Keratinocyte (primary cell): ENCODE measurements around the gene SCYGR2.

Experiments
- EZH2 ChIP-seq: IDR thresholded peaks from one replicate; pipeline ENCODE4 v1.6.1; 2012; ENCODE audit warnings: inconsistent platforms, mild to moderate bottlenecking, low read length, moderate library complexity
- TF ChIP-seq, protein P1 (sequence below), 3 experiments: IDR thresholded peaks in 1 of 3; conservative IDR thresholded peaks in 1 of 3; optimal IDR thresholded peaks in 1 of 3; 2 replicates in 2 of 3; 3 replicates in 1 of 3; pipeline versions ENCODE3 to v1.5.1; 2011; ENCODE audit warnings: low read length in 3 of 3, mild to moderate bottlenecking in 3 of 3, moderate library complexity in 2 of 3, control low read depth in 1 of 3, inconsistent platforms in 1 of 3; ENCODE audit not compliant: insufficient read depth in 2 of 3; ENCODE audit errors: extremely low read depth in 1 of 3

DNA sequence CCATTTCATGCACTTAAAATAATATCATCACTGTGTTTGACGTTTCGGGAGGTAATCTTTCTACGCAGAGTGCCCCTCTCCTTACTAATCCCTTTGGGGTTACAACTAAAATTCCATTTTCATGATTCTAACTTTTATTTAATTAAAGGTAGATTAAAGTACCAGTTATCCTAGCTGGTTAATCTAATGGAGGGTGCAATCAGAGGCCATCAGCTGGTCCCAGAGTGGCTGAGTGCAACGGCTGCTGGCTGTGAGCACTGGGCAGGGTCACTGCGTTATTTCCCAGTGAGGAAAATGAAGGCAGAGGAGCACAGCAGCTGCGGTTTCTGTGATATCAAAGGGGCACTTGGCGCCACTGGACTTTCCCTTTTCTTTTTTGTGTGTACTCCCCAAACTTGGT, 30.7 kb downstream of the SCYGR2 start:
- TF ChIP-seq, protein P1, sequence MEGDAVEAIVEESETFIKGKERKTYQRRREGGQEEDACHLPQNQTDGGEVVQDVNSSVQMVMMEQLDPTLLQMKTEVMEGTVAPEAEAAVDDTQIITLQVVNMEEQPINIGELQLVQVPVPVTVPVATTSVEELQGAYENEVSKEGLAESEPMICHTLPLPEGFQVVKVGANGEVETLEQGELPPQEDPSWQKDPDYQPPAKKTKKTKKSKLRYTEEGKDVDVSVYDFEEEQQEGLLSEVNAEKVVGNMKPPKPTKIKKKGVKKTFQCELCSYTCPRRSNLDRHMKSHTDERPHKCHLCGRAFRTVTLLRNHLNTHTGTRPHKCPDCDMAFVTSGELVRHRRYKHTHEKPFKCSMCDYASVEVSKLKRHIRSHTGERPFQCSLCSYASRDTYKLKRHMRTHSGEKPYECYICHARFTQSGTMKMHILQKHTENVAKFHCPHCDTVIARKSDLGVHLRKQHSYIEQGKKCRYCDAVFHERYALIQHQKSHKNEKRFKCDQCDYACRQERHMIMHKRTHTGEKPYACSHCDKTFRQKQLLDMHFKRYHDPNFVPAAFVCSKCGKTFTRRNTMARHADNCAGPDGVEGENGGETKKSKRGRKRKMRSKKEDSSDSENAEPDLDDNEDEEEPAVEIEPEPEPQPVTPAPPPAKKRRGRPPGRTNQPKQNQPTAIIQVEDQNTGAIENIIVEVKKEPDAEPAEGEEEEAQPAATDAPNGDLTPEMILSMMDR (optimal IDR thresholded peaks at IDR 0.05 in 1 of 3, IDR thresholded peaks at IDR 0.05 in 1 of 3, conservative IDR thresholded peaks at IDR 0.05 in 1 of 3; ENCODE audit: extremely low read depth in 1 of 3, insufficient read depth in 2 of 3, low read length in 3 of 3) = no peak
- TF ChIP-seq EZH2 = no peak
